ENCODE measurements around the gene AP2A1. TPM values are rescaled to one million over a fixed set of nuclear protein-coding genes. Genes with fewer than 3 reads are reported as not detected.
A peak's percentile ranks its signal among the peaks of the same experiment; 100 is the strongest.

Gene AP2A1
- total RNA-seq, 1 donor from 2014 or later, result 98.9 TPM

GRCh38 chr19:49758292-49758691 is 8.5 kb upstream of the AP2A1 start:
- no peaks in the 10 kb centered on the region for H3K36me3 ChIP-seq (ENCODE audit: control insufficient read depth, insufficient read depth, low read length)
- H3K27me3 ChIP-seq (ENCODE audit: control insufficient read depth, insufficient read depth, low read length), result no peaks in the 10 kb centered on the region
- H3K4me3 ChIP-seq (ENCODE audit: low read depth, low read length), result no peak overlapping the region
- TF ChIP-seq, protein P1, sequence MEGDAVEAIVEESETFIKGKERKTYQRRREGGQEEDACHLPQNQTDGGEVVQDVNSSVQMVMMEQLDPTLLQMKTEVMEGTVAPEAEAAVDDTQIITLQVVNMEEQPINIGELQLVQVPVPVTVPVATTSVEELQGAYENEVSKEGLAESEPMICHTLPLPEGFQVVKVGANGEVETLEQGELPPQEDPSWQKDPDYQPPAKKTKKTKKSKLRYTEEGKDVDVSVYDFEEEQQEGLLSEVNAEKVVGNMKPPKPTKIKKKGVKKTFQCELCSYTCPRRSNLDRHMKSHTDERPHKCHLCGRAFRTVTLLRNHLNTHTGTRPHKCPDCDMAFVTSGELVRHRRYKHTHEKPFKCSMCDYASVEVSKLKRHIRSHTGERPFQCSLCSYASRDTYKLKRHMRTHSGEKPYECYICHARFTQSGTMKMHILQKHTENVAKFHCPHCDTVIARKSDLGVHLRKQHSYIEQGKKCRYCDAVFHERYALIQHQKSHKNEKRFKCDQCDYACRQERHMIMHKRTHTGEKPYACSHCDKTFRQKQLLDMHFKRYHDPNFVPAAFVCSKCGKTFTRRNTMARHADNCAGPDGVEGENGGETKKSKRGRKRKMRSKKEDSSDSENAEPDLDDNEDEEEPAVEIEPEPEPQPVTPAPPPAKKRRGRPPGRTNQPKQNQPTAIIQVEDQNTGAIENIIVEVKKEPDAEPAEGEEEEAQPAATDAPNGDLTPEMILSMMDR (IDR thresholded peaks at IDR 0.05; ENCODE audit: insufficient read depth, low read length, poor library complexity, severe bottlenecking), result no peak
- DNase-seq (ENCODE audit: low read depth), result peak; percentile 31

DNA sequence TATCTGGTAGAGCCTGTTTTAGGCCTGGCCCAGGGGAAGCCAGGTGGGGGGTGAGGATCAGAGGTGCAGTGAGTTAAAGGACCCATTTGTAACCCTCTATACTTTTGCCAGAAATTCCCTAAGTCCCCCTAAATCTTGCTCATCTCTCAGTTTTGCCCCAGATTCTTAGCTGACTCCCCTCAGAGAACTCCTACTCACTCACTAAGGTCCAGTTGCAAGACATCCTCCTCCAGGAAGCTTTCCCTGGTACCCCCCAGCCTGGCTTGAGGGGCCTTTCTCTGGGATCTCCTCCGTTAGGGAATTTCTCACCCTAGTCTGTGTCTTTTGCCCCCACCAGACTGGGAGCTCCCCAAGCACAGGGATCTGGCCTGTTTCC is 5.6 kb upstream of the AP2A1 start:
- no peak overlapping the region for H3K4me3 ChIP-seq (ENCODE audit: low read depth, low read length)
- DNase-seq (ENCODE audit: low read depth), result no peak
- TF ChIP-seq, protein P1 (IDR thresholded peaks at IDR 0.05; ENCODE audit: insufficient read depth, low read length, poor library complexity, severe bottlenecking), result no peak
- no peaks in the 10 kb centered on the region for H3K27me3 ChIP-seq (ENCODE audit: control insufficient read depth, insufficient read depth, low read length)
- H3K36me3 ChIP-seq (ENCODE audit: control insufficient read depth, insufficient read depth, low read length), result no peaks in the 10 kb centered on the region

DNA sequence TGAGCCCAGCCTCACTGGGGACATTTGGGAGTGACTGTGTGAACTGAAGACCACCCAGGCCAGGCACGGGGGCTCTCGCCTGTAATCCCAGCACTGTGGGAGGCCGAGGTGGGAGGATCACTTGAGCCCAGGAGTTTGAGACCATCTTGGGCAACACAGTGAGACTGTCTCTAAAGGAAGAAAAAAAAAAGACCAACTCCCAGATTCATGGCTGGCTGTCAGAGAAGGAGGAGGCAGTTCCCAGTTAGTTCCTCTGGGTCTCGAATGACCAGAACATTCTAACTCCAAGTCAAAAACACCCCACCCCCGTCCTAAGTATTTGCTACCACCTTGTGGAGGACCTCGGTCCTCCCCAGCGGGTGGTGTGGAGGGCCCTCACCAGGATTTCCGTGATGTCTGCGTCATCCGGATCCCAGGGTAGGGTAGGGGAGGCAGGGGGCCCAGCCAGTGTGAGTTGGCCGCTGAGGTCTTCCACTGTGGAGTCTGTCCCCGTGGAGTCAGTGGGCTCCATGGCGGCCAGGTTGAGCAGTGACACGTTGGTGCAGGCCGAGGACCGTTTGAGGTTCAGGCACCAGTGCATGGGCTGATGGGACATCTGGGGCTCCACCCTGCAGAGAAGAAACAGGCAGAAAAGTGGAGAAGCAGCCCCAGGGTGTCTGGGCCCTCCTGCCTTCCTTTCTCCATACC is 5.0 kb upstream of the AP2A1 start:
- TF ChIP-seq, protein P1 (IDR thresholded peaks at IDR 0.05; ENCODE audit: insufficient read depth, low read length, poor library complexity, severe bottlenecking), result peak; percentile 14
- Histone ChIP-seq H3K4me3 (ENCODE audit: low read depth, low read length) (no peak overlapping the region), H3K27me3 (ENCODE audit: control insufficient read depth, insufficient read depth, low read length) (no peaks in the 10 kb centered on the region), H3K36me3 (ENCODE audit: control insufficient read depth, insufficient read depth, low read length) (no peaks in the 10 kb centered on the region)
- DNase-seq (ENCODE audit: low read depth), result no peak

DNA sequence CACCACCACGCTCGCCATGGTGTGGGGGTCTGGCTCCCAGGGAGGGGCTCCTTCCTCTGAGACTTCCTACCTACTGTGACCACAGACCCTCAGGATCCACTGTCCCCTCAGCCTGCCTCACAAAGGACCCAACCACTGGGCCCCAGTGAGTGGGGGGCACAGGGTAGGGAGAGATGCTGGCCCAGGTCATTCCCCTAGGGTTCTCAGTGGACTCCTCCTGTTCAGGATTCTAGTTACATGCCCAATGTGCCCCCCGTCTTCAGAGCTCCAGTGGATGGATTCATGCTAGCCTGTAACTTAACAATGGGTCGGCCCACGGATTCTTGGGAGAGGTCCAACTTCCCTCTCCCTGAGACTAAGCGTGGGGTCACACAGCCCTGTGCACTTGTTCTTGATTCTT is 3.6 kb upstream of the AP2A1 start, which contains the start of gene TSKS:
Gene TSKS (minus strand): TSS at position 77 of the 400 bp plus-strand sequence. CDS start 59 bp downstream, at position 18.
- DNase-seq (ENCODE audit: low read depth), result no peak
- no peaks in the 10 kb centered on the region for H3K36me3 ChIP-seq (ENCODE audit: control insufficient read depth, insufficient read depth, low read length)
- no peaks in the 10 kb centered on the region for H3K27me3 ChIP-seq (ENCODE audit: control insufficient read depth, insufficient read depth, low read length)
- H3K4me3 ChIP-seq (ENCODE audit: low read depth, low read length), result no peak within 1 kb of the TSS
- TF ChIP-seq, protein P1 (IDR thresholded peaks at IDR 0.05; ENCODE audit: insufficient read depth, low read length, poor library complexity, severe bottlenecking), result no peak

- H3K36me3 ChIP-seq (ENCODE audit: control insufficient read depth, insufficient read depth, low read length), result no peaks in the 10 kb centered on the region
- no peak for DNase-seq (ENCODE audit: low read depth)
- no peak overlapping the region for H3K4me3 ChIP-seq (ENCODE audit: low read depth, low read length)
- TF ChIP-seq, protein P1 (IDR thresholded peaks at IDR 0.05; ENCODE audit: insufficient read depth, low read length, poor library complexity, severe bottlenecking), result no peak
- H3K27me3 ChIP-seq (ENCODE audit: control insufficient read depth, insufficient read depth, low read length), result no peaks in the 10 kb centered on the region
Observed at GRCh38 chr19:49764341-49764740, 2.5 kb upstream of the AP2A1 start.
